GM23338 (cell line): Measurements from ENCODE around the gene B4GALNT2. TPM values are rescaled to one million over a fixed set of nuclear protein-coding genes. Genes with fewer than 3 reads are reported as not detected.

ENCODE experiments used
- ATAC-seq: fragments of 200-7000 bp; cut with Tn5 transposase; 3 replicates; pipeline ENCODE4 v1.9.1; 2020
- DNase-seq: peaks from one replicate; pipeline ENCODE4 v3.0.0-alpha.2; 2015; ENCODE audit warnings: low spot score
- H2AFZ ChIP-seq: fragments of 200-600 bp; sonication (generic); 2 replicates; pipeline ENCODE4 v1.8.0; 2016; ENCODE audit warnings: antibody characterized with exemption, mild to moderate bottlenecking, moderate library complexity
- H3F3A ChIP-seq: fragments of 200-600 bp; sonication (generic); replicated peaks from 2 replicates; pipeline ENCODE4 v1.8.0; 2017; ENCODE audit warnings: antibody characterized with exemption, mixed run types, low read depth
- H3K27ac ChIP-seq: fragments of 200-600 bp; sonication (generic); 2 replicates; pipeline ENCODE4 v1.6.1; 2016; ENCODE audit warnings: low read depth
- H3K27me3 ChIP-seq: fragments of 200-600 bp; sonication (generic); 2 replicates; pipeline ENCODE4 v1.8.0; 2016; ENCODE audit warnings: mild to moderate bottlenecking, mixed run types, moderate library complexity; ENCODE audit not compliant: insufficient read depth
- H3K36me3 ChIP-seq: fragments of 200-600 bp; sonication (generic); 2 replicates; pipeline ENCODE4 v1.8.0; 2016; ENCODE audit warnings: mild to moderate bottlenecking; ENCODE audit not compliant: insufficient read depth
- H3K4me1 ChIP-seq: fragments of 200-600 bp; sonication (generic); 2 replicates; pipeline ENCODE4 v1.8.0; 2016; ENCODE audit warnings: mild to moderate bottlenecking, moderate library complexity; ENCODE audit not compliant: insufficient read depth
- H3K4me2 ChIP-seq: fragments of 200-600 bp; sonication (generic); 2 replicates; pipeline ENCODE4 v1.7.1; 2017; ENCODE audit warnings: mixed run types
- H3K4me3 ChIP-seq: fragments of 200-600 bp; sonication (generic); 2 replicates; pipeline ENCODE4 v1.6.1; 2016; ENCODE audit warnings: mixed run types
- H3K79me2 ChIP-seq: fragments of 200-600 bp; sonication (generic); replicated peaks from 2 replicates; pipeline ENCODE4 v1.8.0; 2017; ENCODE audit warnings: mild to moderate bottlenecking; ENCODE audit not compliant: insufficient read depth
- H3K9me2 ChIP-seq: fragments of 200-600 bp; sonication (generic); 2 replicates; pipeline ENCODE4 v1.8.0; 2017; ENCODE audit not compliant: insufficient read depth
- H4K20me1 ChIP-seq: fragments of 200-600 bp; sonication (generic); replicated peaks from 2 replicates; pipeline ENCODE4 v1.8.0; 2017; ENCODE audit warnings: mild to moderate bottlenecking; ENCODE audit not compliant: insufficient read depth
- H3K27ac Mint-ChIP-seq: 2 replicates; pipeline ENCODE4 v1.8.0; 2020; ENCODE audit warnings: inconsistent platforms, mild to moderate bottlenecking, moderate library complexity, mixed read lengths
- H3K27me3 Mint-ChIP-seq: 3 replicates; pipeline ENCODE4 v1.8.0; 2022; ENCODE audit warnings: low read depth, mild to moderate bottlenecking, moderate library complexity, mixed read lengths, inconsistent platforms; ENCODE audit not compliant: insufficient read depth, poor library complexity
- H3K36me3 Mint-ChIP-seq: 3 replicates; pipeline ENCODE4 v1.8.0; 2021; ENCODE audit warnings: low read depth, mild to moderate bottlenecking, inconsistent platforms, moderate library complexity, mixed read lengths
- H3K4me1 Mint-ChIP-seq: 3 replicates; pipeline ENCODE4 v1.8.0; 2020; ENCODE audit warnings: mild to moderate bottlenecking, inconsistent platforms, mixed read lengths
- H3K4me3 Mint-ChIP-seq: 3 replicates; pipeline ENCODE4 v1.8.0; 2021; ENCODE audit warnings: moderate library complexity, mild to moderate bottlenecking, inconsistent platforms, mixed read lengths
- H3K9me3 Mint-ChIP-seq: 3 replicates; pipeline ENCODE4 v1.8.0; 2020; ENCODE audit warnings: moderate library complexity, mild to moderate bottlenecking, inconsistent platforms, mixed read lengths
- CREB1 ChIP-seq: fragments of 250-450 bp; sonication (Bioruptor Pico); IDR thresholded peaks from 2 replicates; pipeline ENCODE4 v1.5.0; 2020; ENCODE audit warnings: low read depth, mild to moderate bottlenecking, moderate library complexity
- EZH2 ChIP-seq: fragments of 200-600 bp; sonication (generic); IDR thresholded peaks from one replicate; pipeline ENCODE4 v1.8.0; 2017; ENCODE audit warnings: antibody characterized with exemption, mild to moderate bottlenecking, low read depth; ENCODE audit not compliant: unreplicated experiment
- JUNB ChIP-seq: IDR thresholded peaks from one replicate; pipeline ENCODE4 v1.6.1; 2016; ENCODE audit warnings: antibody characterized with exemption; ENCODE audit not compliant: unreplicated experiment
- NANOG ChIP-seq: IDR thresholded peaks from 2 replicates; pipeline ENCODE4 v1.6.1; 2016; ENCODE audit warnings: antibody characterized with exemption, borderline replicate concordance
- POLR2AphosphoS5 ChIP-seq: IDR thresholded peaks from 2 replicates; pipeline ENCODE4 v1.6.1; 2016; ENCODE audit warnings: antibody characterized with exemption, low read depth
- STAT1 ChIP-seq: IDR thresholded peaks from one replicate; pipeline ENCODE4 v1.6.1; 2016; ENCODE audit warnings: antibody characterized with exemption; ENCODE audit not compliant: unreplicated experiment
- ZNF114 ChIP-seq: fragments of 250-450 bp; sonication (Bioruptor Pico); IDR thresholded peaks from 2 replicates; pipeline ENCODE4 v1.5.0; 2020; ENCODE audit warnings: mild to moderate bottlenecking, moderate library complexity
- ZNF331 ChIP-seq: fragments of 250-450 bp; sonication (Bioruptor Pico); IDR thresholded peaks from 2 replicates; pipeline ENCODE4 v1.5.0; 2020; ENCODE audit warnings: low read depth, mild to moderate bottlenecking, moderate library complexity
- polyA plus RNA-seq: library from polyadenylated mRNA; unstranded; fragments of >200 nt; fragmentation: Nextera tagmentation; extraction: Ambion mirVana; gene quantifications from 2 replicates; pipeline ENCODE4 v1.2.1, GENCODE V29; 2016
- total RNA-seq: library from RNA; depleted of rRNA; stranded (reverse); fragments of >200 nt; shearing (Covaris generic); gene quantifications from 2 replicates; pipeline ENCODE4 v1.2.3, GENCODE V29; 2014
- TF ChIP-seq, protein P1 (sequence below), 2 experiments: fragments of 200-600 bp in 1 of 2; sonication (generic) in 1 of 2; conservative IDR thresholded peaks; 2 replicates each; pipeline versions ENCODE4 v1.5.1 to v1.6.1; 2016 to 2017; ENCODE audit warnings: antibody characterized with exemption in 2 of 2, low read depth in 2 of 2, mild to moderate bottlenecking in 2 of 2, moderate library complexity in 1 of 2
- TF ChIP-seq, protein P2 (sequence below): fragments of 250-450 bp; sonication (Bioruptor Pico); IDR thresholded peaks from 2 replicates; pipeline ENCODE4 v1.5.0; 2020; ENCODE audit warnings: mild to moderate bottlenecking, moderate library complexity
- TF ChIP-seq, protein P3 (sequence below): IDR thresholded peaks from 2 replicates; pipeline ENCODE4 v1.6.1; 2016; ENCODE audit warnings: antibody characterized with exemption
- TF ChIP-seq, protein P4 (sequence below): IDR thresholded peaks from one replicate; pipeline ENCODE4 v1.6.1; 2018; ENCODE audit warnings: antibody characterized with exemption; ENCODE audit not compliant: unreplicated experiment

B4GALNT2 gene
- total and polyA plus RNA-seq, 2 experiments from 2014 or later, result not detected

DNA sequence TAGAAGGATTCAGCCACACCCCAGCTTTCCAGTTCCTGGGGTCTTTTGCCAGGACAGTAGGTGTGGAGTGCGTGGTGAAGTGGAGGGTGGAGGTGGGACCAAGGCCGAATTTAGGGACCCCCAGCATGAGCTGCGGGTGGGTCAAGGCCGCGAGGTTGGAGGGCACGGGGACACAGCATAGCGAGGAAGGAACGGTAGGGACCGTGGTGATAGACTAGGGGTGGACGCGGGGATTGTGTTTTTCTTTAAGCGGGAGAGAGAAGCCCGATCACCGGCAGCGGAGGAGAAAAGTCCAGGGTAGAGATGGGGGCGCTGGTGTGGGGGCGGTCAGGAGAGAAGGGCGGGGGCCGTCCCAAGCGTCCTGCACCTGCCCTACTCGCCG is 261 bp upstream of the B4GALNT2 start (continued):
- TF ChIP-seq, protein P1, sequence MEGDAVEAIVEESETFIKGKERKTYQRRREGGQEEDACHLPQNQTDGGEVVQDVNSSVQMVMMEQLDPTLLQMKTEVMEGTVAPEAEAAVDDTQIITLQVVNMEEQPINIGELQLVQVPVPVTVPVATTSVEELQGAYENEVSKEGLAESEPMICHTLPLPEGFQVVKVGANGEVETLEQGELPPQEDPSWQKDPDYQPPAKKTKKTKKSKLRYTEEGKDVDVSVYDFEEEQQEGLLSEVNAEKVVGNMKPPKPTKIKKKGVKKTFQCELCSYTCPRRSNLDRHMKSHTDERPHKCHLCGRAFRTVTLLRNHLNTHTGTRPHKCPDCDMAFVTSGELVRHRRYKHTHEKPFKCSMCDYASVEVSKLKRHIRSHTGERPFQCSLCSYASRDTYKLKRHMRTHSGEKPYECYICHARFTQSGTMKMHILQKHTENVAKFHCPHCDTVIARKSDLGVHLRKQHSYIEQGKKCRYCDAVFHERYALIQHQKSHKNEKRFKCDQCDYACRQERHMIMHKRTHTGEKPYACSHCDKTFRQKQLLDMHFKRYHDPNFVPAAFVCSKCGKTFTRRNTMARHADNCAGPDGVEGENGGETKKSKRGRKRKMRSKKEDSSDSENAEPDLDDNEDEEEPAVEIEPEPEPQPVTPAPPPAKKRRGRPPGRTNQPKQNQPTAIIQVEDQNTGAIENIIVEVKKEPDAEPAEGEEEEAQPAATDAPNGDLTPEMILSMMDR (conservative IDR thresholded peaks at IDR 0.05; ENCODE audit: low read depth in 2 of 2), result no peak
- no peak for TF ChIP-seq EZH2
- TF ChIP-seq, protein P2, sequence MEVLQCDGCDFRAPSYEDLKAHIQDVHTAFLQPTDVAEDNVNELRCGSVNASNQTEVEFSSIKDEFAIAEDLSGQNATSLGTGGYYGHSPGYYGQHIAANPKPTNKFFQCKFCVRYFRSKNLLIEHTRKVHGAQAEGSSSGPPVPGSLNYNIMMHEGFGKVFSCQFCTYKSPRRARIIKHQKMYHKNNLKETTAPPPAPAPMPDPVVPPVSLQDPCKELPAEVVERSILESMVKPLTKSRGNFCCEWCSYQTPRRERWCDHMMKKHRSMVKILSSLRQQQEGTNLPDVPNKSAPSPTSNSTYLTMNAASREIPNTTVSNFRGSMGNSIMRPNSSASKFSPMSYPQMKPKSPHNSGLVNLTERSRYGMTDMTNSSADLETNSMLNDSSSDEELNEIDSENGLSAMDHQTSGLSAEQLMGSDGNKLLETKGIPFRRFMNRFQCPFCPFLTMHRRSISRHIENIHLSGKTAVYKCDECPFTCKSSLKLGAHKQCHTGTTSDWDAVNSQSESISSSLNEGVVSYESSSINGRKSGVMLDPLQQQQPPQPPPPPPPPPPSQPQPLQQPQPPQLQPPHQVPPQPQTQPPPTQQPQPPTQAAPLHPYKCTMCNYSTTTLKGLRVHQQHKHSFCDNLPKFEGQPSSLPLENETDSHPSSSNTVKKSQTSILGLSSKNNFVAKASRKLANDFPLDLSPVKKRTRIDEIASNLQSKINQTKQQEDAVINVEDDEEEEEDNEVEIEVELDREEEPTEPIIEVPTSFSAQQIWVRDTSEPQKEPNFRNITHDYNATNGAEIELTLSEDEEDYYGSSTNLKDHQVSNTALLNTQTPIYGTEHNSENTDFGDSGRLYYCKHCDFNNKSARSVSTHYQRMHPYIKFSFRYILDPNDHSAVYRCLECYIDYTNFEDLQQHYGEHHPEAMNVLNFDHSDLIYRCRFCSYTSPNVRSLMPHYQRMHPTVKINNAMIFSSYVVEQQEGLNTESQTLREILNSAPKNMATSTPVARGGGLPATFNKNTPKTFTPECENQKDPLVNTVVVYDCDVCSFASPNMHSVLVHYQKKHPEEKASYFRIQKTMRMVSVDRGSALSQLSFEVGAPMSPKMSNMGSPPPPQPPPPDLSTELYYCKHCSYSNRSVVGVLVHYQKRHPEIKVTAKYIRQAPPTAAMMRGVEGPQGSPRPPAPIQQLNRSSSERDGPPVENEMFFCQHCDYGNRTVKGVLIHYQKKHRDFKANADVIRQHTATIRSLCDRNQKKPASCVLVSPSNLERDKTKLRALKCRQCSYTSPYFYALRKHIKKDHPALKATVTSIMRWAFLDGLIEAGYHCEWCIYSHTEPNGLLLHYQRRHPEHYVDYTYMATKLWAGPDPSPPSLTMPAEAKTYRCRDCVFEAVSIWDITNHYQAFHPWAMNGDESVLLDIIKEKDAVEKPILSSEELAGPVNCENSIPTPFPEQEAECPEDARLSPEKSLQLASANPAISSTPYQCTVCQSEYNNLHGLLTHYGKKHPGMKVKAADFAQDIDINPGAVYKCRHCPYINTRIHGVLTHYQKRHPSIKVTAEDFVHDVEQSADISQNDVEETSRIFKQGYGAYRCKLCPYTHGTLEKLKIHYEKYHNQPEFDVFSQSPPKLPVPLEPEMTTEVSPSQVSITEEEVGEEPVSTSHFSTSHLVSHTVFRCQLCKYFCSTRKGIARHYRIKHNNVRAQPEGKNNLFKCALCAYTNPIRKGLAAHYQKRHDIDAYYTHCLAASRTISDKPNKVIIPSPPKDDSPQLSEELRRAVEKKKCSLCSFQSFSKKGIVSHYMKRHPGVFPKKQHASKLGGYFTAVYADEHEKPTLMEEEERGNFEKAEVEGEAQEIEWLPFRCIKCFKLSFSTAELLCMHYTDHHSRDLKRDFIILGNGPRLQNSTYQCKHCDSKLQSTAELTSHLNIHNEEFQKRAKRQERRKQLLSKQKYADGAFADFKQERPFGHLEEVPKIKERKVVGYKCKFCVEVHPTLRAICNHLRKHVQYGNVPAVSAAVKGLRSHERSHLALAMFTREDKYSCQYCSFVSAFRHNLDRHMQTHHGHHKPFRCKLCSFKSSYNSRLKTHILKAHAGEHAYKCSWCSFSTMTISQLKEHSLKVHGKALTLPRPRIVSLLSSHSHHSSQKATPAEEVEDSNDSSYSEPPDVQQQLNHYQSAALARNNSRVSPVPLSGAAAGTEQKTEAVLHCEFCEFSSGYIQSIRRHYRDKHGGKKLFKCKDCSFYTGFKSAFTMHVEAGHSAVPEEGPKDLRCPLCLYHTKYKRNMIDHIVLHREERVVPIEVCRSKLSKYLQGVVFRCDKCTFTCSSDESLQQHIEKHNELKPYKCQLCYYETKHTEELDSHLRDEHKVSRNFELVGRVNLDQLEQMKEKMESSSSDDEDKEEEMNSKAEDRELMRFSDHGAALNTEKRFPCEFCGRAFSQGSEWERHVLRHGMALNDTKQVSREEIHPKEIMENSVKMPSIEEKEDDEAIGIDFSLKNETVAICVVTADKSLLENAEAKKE (CRISPR knock-in tag), result no peak
- TF ChIP-seq ZNF331 (CRISPR knock-in tag), result no peak

DNA sequence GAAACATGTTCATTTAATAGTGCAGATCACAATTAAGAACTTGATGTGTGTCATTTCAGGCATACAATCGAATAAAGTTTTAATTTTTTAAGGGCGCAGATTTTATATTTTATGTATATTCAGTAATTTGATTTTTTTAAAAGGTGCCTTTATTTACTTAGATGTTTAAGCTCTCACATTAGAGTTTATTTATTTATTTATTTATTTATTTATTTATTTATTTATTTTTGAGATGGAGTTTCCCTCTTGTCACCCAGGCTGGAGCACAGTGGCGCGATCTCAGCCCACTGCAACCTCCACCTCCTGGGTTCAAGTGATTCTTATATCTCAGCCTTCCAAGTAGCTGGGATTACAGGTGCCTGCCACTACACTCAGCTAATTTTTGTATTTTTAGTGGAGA is 3.8 kb downstream of the B4GALNT2 start:
- Mint-ChIP-seq H3K27me3 (peaks cover 34% of the 10 kb centered on the region), H3K36me3 (no peaks in the 10 kb centered on the region), H3K4me3 (no peak overlapping the region), H3K27ac (no peak overlapping the region), H3K9me3 (peaks cover 3% of the 10 kb centered on the region; the same call in 1 of the 3 replicates), H3K4me1 (peaks cover 2% of the 10 kb centered on the region; the same call in 2 of the 3 replicates)
- no peak for ATAC-seq
- no peak overlapping the region for H3K27ac ChIP-seq
- H3K4me2 ChIP-seq, result no peak overlapping the region
- no peaks in the 10 kb centered on the region for H3K36me3 ChIP-seq
- no peaks in the 10 kb centered on the region for H3F3A ChIP-seq
- H3K4me1 ChIP-seq, result peaks cover 4% of the 10 kb centered on the region; the same call in 1 of the 2 replicates
- H3K79me2 ChIP-seq, result no peaks in the 10 kb centered on the region
- peaks cover 35% of the 10 kb centered on the region for H3K27me3 ChIP-seq
- no peaks in the 10 kb centered on the region for H4K20me1 ChIP-seq
- no peaks in the 10 kb centered on the region for H3K9me2 ChIP-seq
- no peak overlapping the region for H3K4me3 ChIP-seq
- H2AFZ ChIP-seq, result no peak overlapping the region
- DNase-seq, result no peak
- no peak for TF ChIP-seq CREB1 (CRISPR knock-in tag)
- no peak for TF ChIP-seq POLR2AphosphoS5
- TF ChIP-seq ZNF114 (CRISPR knock-in tag), result no peak
- no peak for TF ChIP-seq STAT1
- TF ChIP-seq ZNF331 (CRISPR knock-in tag), result no peak
- no peak for TF ChIP-seq NANOG
- TF ChIP-seq EZH2, result no peak
- TF ChIP-seq, protein P3, sequence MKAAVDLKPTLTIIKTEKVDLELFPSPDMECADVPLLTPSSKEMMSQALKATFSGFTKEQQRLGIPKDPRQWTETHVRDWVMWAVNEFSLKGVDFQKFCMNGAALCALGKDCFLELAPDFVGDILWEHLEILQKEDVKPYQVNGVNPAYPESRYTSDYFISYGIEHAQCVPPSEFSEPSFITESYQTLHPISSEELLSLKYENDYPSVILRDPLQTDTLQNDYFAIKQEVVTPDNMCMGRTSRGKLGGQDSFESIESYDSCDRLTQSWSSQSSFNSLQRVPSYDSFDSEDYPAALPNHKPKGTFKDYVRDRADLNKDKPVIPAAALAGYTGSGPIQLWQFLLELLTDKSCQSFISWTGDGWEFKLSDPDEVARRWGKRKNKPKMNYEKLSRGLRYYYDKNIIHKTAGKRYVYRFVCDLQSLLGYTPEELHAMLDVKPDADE, result no peak
- TF ChIP-seq JUNB, result no peak
- TF ChIP-seq, protein P4, sequence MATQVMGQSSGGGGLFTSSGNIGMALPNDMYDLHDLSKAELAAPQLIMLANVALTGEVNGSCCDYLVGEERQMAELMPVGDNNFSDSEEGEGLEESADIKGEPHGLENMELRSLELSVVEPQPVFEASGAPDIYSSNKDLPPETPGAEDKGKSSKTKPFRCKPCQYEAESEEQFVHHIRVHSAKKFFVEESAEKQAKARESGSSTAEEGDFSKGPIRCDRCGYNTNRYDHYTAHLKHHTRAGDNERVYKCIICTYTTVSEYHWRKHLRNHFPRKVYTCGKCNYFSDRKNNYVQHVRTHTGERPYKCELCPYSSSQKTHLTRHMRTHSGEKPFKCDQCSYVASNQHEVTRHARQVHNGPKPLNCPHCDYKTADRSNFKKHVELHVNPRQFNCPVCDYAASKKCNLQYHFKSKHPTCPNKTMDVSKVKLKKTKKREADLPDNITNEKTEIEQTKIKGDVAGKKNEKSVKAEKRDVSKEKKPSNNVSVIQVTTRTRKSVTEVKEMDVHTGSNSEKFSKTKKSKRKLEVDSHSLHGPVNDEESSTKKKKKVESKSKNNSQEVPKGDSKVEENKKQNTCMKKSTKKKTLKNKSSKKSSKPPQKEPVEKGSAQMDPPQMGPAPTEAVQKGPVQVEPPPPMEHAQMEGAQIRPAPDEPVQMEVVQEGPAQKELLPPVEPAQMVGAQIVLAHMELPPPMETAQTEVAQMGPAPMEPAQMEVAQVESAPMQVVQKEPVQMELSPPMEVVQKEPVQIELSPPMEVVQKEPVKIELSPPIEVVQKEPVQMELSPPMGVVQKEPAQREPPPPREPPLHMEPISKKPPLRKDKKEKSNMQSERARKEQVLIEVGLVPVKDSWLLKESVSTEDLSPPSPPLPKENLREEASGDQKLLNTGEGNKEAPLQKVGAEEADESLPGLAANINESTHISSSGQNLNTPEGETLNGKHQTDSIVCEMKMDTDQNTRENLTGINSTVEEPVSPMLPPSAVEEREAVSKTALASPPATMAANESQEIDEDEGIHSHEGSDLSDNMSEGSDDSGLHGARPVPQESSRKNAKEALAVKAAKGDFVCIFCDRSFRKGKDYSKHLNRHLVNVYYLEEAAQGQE, result no peak
